Mesenchymal stem cell (in vitro differentiated cells and primary cell): Measurements from ENCODE around the gene ATOH7.

ENCODE experiments used
- DNase-seq: peaks from one replicate; pipeline ENCODE4 v3.0.0-alpha.2; 2013
- H2AFZ ChIP-seq: one replicate; pipeline ENCODE4 v1.6.1; 2013; ENCODE audit warnings: low read depth, mild to moderate bottlenecking, control low read depth, inconsistent platforms, low read length, moderate library complexity
- H2AK5ac ChIP-seq: 2 replicates; pipeline ENCODE4 v1.6.1; 2013; ENCODE audit warnings: low read length, moderate library complexity, mild to moderate bottlenecking, inconsistent platforms; ENCODE audit not compliant: severe bottlenecking
- H2BK120ac ChIP-seq: one replicate; pipeline ENCODE4 v1.6.1; 2013; ENCODE audit warnings: low read depth, mild to moderate bottlenecking, inconsistent platforms, low read length, moderate library complexity
- H2BK12ac ChIP-seq, 2 experiments: one replicate each; pipeline ENCODE4 v1.6.1; 2013; ENCODE audit warnings: inconsistent platforms in 2 of 2, low read length in 2 of 2, mild to moderate bottlenecking in 2 of 2, moderate library complexity in 2 of 2, control low read depth in 1 of 2
- H2BK15ac ChIP-seq: one replicate; pipeline ENCODE4 v1.6.1; 2013; ENCODE audit warnings: mild to moderate bottlenecking, low read depth, inconsistent platforms; ENCODE audit not compliant: poor library complexity, severe bottlenecking
- H2BK5ac ChIP-seq: 2 replicates; pipeline ENCODE4 v1.6.1; 2013; ENCODE audit warnings: low read depth, mild to moderate bottlenecking, low read length, control low read depth, inconsistent platforms; ENCODE audit not compliant: poor library complexity, severe bottlenecking
- H3K14ac ChIP-seq, 2 experiments: one replicate each; pipeline ENCODE4 v1.6.1; 2013; ENCODE audit warnings: inconsistent platforms in 2 of 2, low read length in 2 of 2, control low read depth in 1 of 2, mild to moderate bottlenecking in 1 of 2, moderate library complexity in 1 of 2
- H3K18ac ChIP-seq, 2 experiments: one replicate each; pipeline ENCODE4 v1.6.1; 2013; ENCODE audit warnings: inconsistent platforms in 2 of 2, low read length in 2 of 2, control low read depth in 1 of 2, low read depth in 1 of 2, mild to moderate bottlenecking in 1 of 2
- H3K23ac ChIP-seq, 2 experiments: one replicate each; pipeline ENCODE4 v1.6.1; 2013; ENCODE audit warnings: inconsistent platforms in 2 of 2, low read length in 2 of 2, mild to moderate bottlenecking in 2 of 2, moderate library complexity in 2 of 2, control low read depth in 1 of 2
- H3K27ac ChIP-seq: 2 replicates; pipeline ENCODE4 v1.5.1; 2013; ENCODE audit warnings: mild to moderate bottlenecking, moderate library complexity, low read length, control low read depth, inconsistent platforms; ENCODE audit not compliant: poor library complexity, severe bottlenecking
- H3K27me3 ChIP-seq, 2 experiments: 2 replicates each; pipeline versions ENCODE4 v1.6.1 to v1.7.0; 2013; ENCODE audit warnings: low read length in 2 of 2, mild to moderate bottlenecking in 2 of 2, moderate library complexity in 2 of 2, control low read depth in 1 of 2, inconsistent platforms in 1 of 2; ENCODE audit not compliant: control insufficient read depth in 1 of 2, insufficient read depth in 1 of 2
- H3K36me3 ChIP-seq, 2 experiments: 2 replicates each; pipeline versions ENCODE4 v1.6.1 to v1.7.0; 2013; ENCODE audit warnings: low read length in 2 of 2, control low read depth in 1 of 2, inconsistent platforms in 1 of 2, low read depth in 1 of 2, mild to moderate bottlenecking in 1 of 2; ENCODE audit not compliant: insufficient read depth in 2 of 2, control insufficient read depth in 1 of 2
- H3K4ac ChIP-seq, 2 experiments: one replicate each; pipeline ENCODE4 v1.6.1; 2013; ENCODE audit warnings: inconsistent platforms in 2 of 2, low read length in 2 of 2, mild to moderate bottlenecking in 2 of 2, moderate library complexity in 2 of 2, control low read depth in 1 of 2, low read depth in 1 of 2
- H3K4me1 ChIP-seq: 2 replicates; pipeline ENCODE4 v1.6.1; 2013; ENCODE audit warnings: low read depth, low read length, control low read depth; ENCODE audit not compliant: control insufficient read depth, insufficient read depth
- H3K4me2 ChIP-seq: 2 replicates; pipeline ENCODE4 v1.6.1; 2013; ENCODE audit warnings: low read length, mild to moderate bottlenecking, inconsistent platforms; ENCODE audit not compliant: poor library complexity, severe bottlenecking
- H3K4me3 ChIP-seq, 2 experiments: 2 replicates each; pipeline versions ENCODE4 v1.5.1 to v1.7.0; 2013; ENCODE audit warnings: low read length in 2 of 2, mild to moderate bottlenecking in 2 of 2, control low read depth in 1 of 2, low read depth in 1 of 2; ENCODE audit not compliant: insufficient read depth in 1 of 2
- H3K79me1 ChIP-seq: replicated peaks from 2 replicates; pipeline ENCODE4 v1.6.1; 2013; ENCODE audit warnings: mild to moderate bottlenecking, control low read depth, low read length, inconsistent platforms; ENCODE audit not compliant: poor library complexity, severe bottlenecking
- H3K9ac ChIP-seq: 2 replicates; pipeline ENCODE4 v1.7.0; 2013; ENCODE audit warnings: mild to moderate bottlenecking, low read length, moderate library complexity
- H3K9me3 ChIP-seq: 2 replicates; pipeline ENCODE4 v1.7.0; 2013; ENCODE audit warnings: mild to moderate bottlenecking, low read length; ENCODE audit not compliant: control insufficient read depth
- H4K8ac ChIP-seq: one replicate; pipeline ENCODE4 v1.6.1; 2013; ENCODE audit warnings: inconsistent platforms, mild to moderate bottlenecking, low read length, moderate library complexity
- H4K91ac ChIP-seq: one replicate; pipeline ENCODE4 v1.6.1; 2013; ENCODE audit warnings: mild to moderate bottlenecking, low read length, inconsistent platforms
- WGBS: methylation state at CpG from one replicate; pipeline ENCODE4 v1.1.7; 2013; ENCODE audit warnings: mixed read lengths; 5-methylcytosine and 5-hydroxymethylcytosine counted together

The ATOH7 gene

GRCh38 chr10:68242051-68242450 is 10.1 kb upstream of the ATOH7 start:
- Histone ChIP-seq H2AK5ac (no peak overlapping the region), H3K4me1 (no peaks in the 10 kb centered on the region), H3K9me3 (no peaks in the 10 kb centered on the region), H3K23ac (no peak overlapping the region), H3K4me2 (no peak overlapping the region), H2BK15ac (no peak overlapping the region), H3K36me3 (no peaks in the 10 kb centered on the region), H3K79me1 (no peaks in the 10 kb centered on the region), H4K91ac (no peak overlapping the region), H3K4me3 (no peak overlapping the region), H4K8ac (no peak overlapping the region), H2BK12ac (no peak overlapping the region), H3K14ac (no peak overlapping the region), H3K27ac (no peak overlapping the region), H3K27me3 (peaks cover 0 to 10% of the 10 kb centered on the region in 2 experiments), H2BK5ac (no peak overlapping the region), H3K4ac (no peak overlapping the region), H3K9ac (no peak overlapping the region), H3K18ac (no peak overlapping the region), H2BK120ac (no peak overlapping the region), H2AFZ (no peak overlapping the region)
- 91% methylated on average over 2 of the region's 2 CpGs for WGBS
- DNase-seq = no peak

GRCh38 chr10:68239596-68240150 is 7.8 kb upstream of the ATOH7 start:
- no peak overlapping the region for H3K4me2 ChIP-seq
- 38% methylated on average over 5 of the region's 5 CpGs for WGBS
- no peak overlapping the region for H2AFZ ChIP-seq
- no peak overlapping the region for H3K23ac ChIP-seq
- no peaks in the 10 kb centered on the region for H3K9me3 ChIP-seq
- H3K79me1 ChIP-seq = no peaks in the 10 kb centered on the region
- no peaks in the 10 kb centered on the region for H3K4me1 ChIP-seq
- H4K91ac ChIP-seq = no peak overlapping the region
- peak; percentile 38 for DNase-seq
- H3K36me3 ChIP-seq = no peaks in the 10 kb centered on the region
- no peak overlapping the region for H3K18ac ChIP-seq
- no peak overlapping the region for H2BK12ac ChIP-seq
- no peak overlapping the region for H3K4ac ChIP-seq
- no peak overlapping the region for H2BK5ac ChIP-seq
- no peak overlapping the region for H2AK5ac ChIP-seq
- H3K9ac ChIP-seq = no peak overlapping the region
- H3K27me3 ChIP-seq = peaks cover 0 to 18% of the 10 kb centered on the region in 2 experiments
- H3K27ac ChIP-seq = no peak overlapping the region
- no peak overlapping the region for H2BK120ac ChIP-seq
- no peak overlapping the region for H3K4me3 ChIP-seq
- H2BK15ac ChIP-seq = no peak overlapping the region
- H3K14ac ChIP-seq = no peak overlapping the region
- no peak overlapping the region for H4K8ac ChIP-seq

- H3K4me1 ChIP-seq = no peaks in the 10 kb centered on the region
- H4K8ac ChIP-seq = no peak overlapping the region
- no peak overlapping the region for H3K27ac ChIP-seq
- H2BK15ac ChIP-seq = no peak overlapping the region
- no peak overlapping the region for H2AFZ ChIP-seq
- H3K4me2 ChIP-seq = no peak overlapping the region
- H2BK12ac ChIP-seq = no peak overlapping the region
- H3K36me3 ChIP-seq = no peaks in the 10 kb centered on the region
- DNase-seq = no peak
- no peak overlapping the region for H3K23ac ChIP-seq
- no peak overlapping the region for H3K14ac ChIP-seq
- no peak overlapping the region for H2BK120ac ChIP-seq
- 97% methylated on average over 3 of the region's 5 CpGs for WGBS
- no peak overlapping the region for H2AK5ac ChIP-seq
- peaks cover 0 to 18% of the 10 kb centered on the region in 2 experiments for H3K27me3 ChIP-seq
- no peaks in the 10 kb centered on the region for H3K9me3 ChIP-seq
- H3K79me1 ChIP-seq = no peaks in the 10 kb centered on the region
- H3K4ac ChIP-seq = no peak overlapping the region
- no peak overlapping the region for H3K9ac ChIP-seq
- no peak overlapping the region for H4K91ac ChIP-seq
- H2BK5ac ChIP-seq = no peak overlapping the region
- H3K18ac ChIP-seq = no peak overlapping the region
- no peak overlapping the region for H3K4me3 ChIP-seq
Observed at GRCh38 chr10:68239069-68239468, 7.2 kb upstream of the ATOH7 start.

GRCh38 chr10:68238371-68238770 is 6.5 kb upstream of the ATOH7 start:
- DNase-seq = no peak
- no peaks in the 10 kb centered on the region for H3K9me3 ChIP-seq

More at GRCh38 chr10:68238371-68238770, 6.5 kb upstream of the ATOH7 start:
- Histone ChIP-seq H3K9ac (no peak overlapping the region), H3K4me3 (no peak overlapping the region), H2BK15ac (no peak overlapping the region), H3K4ac (no peak overlapping the region), H3K36me3 (no peaks in the 10 kb centered on the region), H2BK12ac (no peak overlapping the region), H3K14ac (no peak overlapping the region), H3K27me3 (peaks cover 1 to 20% of the 10 kb centered on the region in 2 experiments), H2AFZ (no peak overlapping the region), H2AK5ac (no peak overlapping the region), H3K23ac (no peak overlapping the region), H2BK5ac (no peak overlapping the region), H4K91ac (no peak overlapping the region), H3K4me1 (no peaks in the 10 kb centered on the region), H2BK120ac (no peak overlapping the region), H4K8ac (no peak overlapping the region), H3K27ac (no peak overlapping the region), H3K79me1 (no peaks in the 10 kb centered on the region), H3K18ac (no peak overlapping the region), H3K4me2 (no peak overlapping the region)
- WGBS = 84% methylated on average over 6 of the region's 6 CpGs
